ENCODE data around the gene PIP4K2A.

Gene PIP4K2A

GRCh38 chr10:22599636-22600228, 114.6 kb downstream of the PIP4K2A start:
- no peaks in the 10 kb centered on the region for H3K9me3 ChIP-seq (ENCODE audit: low read depth, low read length)
- no peak overlapping the region for H3K27ac ChIP-seq
- no peak for DNase-seq (ENCODE audit: low read depth, low spot score)
- no peak overlapping the region for H3K9ac ChIP-seq (ENCODE audit: insufficient read length)
- H3K4me3 ChIP-seq, result no peak overlapping the region
- no peak for TF ChIP-seq EZH2 (IDR thresholded peaks at IDR 0.05)
- peak; percentile 60; the same call in 1 of the 2 replicates for TF ChIP-seq POLR2AphosphoS5 (IDR thresholded peaks at IDR 0.05; ENCODE audit: borderline replicate concordance, low read depth, low read length)
- H3K36me3 ChIP-seq (ENCODE audit: insufficient read depth, low read length), result no peaks in the 10 kb centered on the region

DNA sequence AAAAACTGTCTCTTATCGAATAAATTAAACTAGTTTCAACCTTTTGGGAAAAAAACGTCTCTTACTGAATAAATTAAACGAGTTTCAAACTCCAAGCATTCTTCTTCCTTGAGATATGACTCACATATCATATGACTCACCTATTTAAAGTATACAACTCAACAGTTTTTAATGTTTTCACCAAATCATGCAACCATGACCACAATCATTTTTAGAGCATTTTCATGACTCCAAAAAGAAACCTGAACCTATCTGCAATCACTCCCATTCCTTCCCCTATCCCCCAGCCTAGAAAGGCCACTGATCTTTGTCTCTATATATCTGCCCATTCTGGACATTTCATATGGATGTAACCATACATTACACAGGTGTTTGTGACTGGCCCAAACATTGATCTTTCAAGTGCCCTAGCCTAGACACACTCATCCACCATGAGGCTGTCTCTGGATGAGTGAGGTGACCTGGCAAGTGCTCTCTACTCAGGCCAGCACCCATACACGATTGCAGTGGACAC, 115.3 kb downstream of the PIP4K2A start:
- H3K27ac ChIP-seq, result no peak overlapping the region
- no peak for DNase-seq (ENCODE audit: low read depth, low spot score)
- H3K4me3 ChIP-seq, result no peak overlapping the region

GRCh38 chr10:22598478-22598877, 115.9 kb downstream of the PIP4K2A start:
- H3K9ac ChIP-seq (ENCODE audit: insufficient read length), result no peak overlapping the region
- no peak for DNase-seq (ENCODE audit: low read depth, low spot score)
- H3K4me3 ChIP-seq, result no peak overlapping the region
- TF ChIP-seq EZH2 (IDR thresholded peaks at IDR 0.05), result no peak
- TF ChIP-seq FOXP2 (optimal IDR thresholded peaks at IDR 0.05; ENCODE audit: control extremely low read depth, extremely low read length, insufficient read depth), result no peak
- H3K27ac ChIP-seq, result no peak overlapping the region
- no peaks in the 10 kb centered on the region for H3K36me3 ChIP-seq (ENCODE audit: insufficient read depth, low read length)
- H3K9me3 ChIP-seq (ENCODE audit: low read depth, low read length), result no peaks in the 10 kb centered on the region

More for the DNA sequence above, 115.3 kb downstream of the PIP4K2A start:
- no peak for TF ChIP-seq POLR2AphosphoS5 (IDR thresholded peaks at IDR 0.05; ENCODE audit: borderline replicate concordance, low read depth, low read length)
- no peak for TF ChIP-seq EZH2 (IDR thresholded peaks at IDR 0.05)
- TF ChIP-seq FOXP2 (optimal IDR thresholded peaks at IDR 0.05; ENCODE audit: control extremely low read depth, extremely low read length, insufficient read depth), result no peak
- Histone ChIP-seq H3K9ac (ENCODE audit: insufficient read length) (no peak overlapping the region), H3K36me3 (ENCODE audit: insufficient read depth, low read length) (no peaks in the 10 kb centered on the region), H3K9me3 (ENCODE audit: low read depth, low read length) (no peaks in the 10 kb centered on the region)

DNA sequence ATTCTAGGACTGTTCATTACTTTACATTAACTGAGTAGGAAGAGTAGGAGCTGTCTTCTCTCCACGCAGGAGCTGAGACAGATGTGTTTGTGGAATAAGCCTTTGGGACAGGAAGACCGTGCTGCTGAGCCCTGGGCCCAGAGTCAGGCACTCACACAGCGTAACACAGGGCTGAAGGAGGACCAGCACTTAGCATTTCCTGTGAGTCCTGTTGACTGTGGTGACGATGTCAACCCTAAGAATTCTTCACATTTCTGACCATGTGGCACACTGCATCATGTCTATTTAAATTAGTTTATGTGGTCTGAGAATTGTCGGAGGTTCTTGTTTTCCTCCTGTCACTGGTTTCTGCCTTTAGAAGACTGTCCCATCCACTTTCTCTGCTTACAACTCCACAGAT, 117.2 kb downstream of the PIP4K2A start:
- TF ChIP-seq FOXP2 (optimal IDR thresholded peaks at IDR 0.05; ENCODE audit: control extremely low read depth, extremely low read length, insufficient read depth), result no peak
- TF ChIP-seq EZH2 (IDR thresholded peaks at IDR 0.05), result no peak
- no peaks in the 10 kb centered on the region for H3K36me3 ChIP-seq (ENCODE audit: insufficient read depth, low read length)
- H3K27ac ChIP-seq, result no peak overlapping the region
- H3K9ac ChIP-seq (ENCODE audit: insufficient read length), result no peak overlapping the region
- no peak overlapping the region for H3K4me3 ChIP-seq
- H3K9me3 ChIP-seq (ENCODE audit: low read depth, low read length), result no peaks in the 10 kb centered on the region
- no peak for DNase-seq (ENCODE audit: low read depth, low spot score)

DNA sequence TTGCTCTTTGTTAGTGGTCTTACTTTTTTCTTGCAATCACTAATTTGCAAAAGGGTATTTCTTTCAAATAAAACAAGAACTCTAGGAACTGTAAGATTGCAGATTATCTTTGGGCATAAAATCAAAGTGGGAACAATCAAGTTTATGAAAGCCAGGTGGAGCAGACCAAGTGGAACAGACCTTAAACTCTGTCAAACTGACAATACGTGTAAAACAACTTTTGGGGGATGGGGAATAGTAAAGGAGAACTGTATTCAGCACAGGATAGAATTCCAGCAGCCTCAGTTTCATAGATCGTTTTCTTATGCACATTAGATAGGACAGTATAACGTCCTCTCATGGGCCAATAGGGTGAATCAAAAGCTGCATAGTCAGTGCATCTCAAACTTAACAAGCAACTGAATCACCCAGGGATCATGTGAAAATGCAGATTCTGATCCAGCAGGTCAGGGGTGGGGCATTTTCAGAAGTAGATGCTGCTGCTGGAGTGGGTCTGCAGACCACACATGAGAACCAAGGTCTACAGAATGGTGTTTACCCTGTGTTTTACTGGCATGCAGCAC, 120.7 kb downstream of the PIP4K2A start:
- no peak overlapping the region for H3K4me3 ChIP-seq
- H3K9me3 ChIP-seq (ENCODE audit: low read depth, low read length), result no peaks in the 10 kb centered on the region
- DNase-seq (ENCODE audit: low read depth, low spot score), result no peak
- no peak overlapping the region for H3K9ac ChIP-seq (ENCODE audit: insufficient read length)
- no peaks in the 10 kb centered on the region for H3K36me3 ChIP-seq (ENCODE audit: insufficient read depth, low read length)
- no peak overlapping the region for H3K27ac ChIP-seq
- TF ChIP-seq EZH2 (IDR thresholded peaks at IDR 0.05), result no peak
- no peak for TF ChIP-seq POLR2AphosphoS5 (IDR thresholded peaks at IDR 0.05; ENCODE audit: borderline replicate concordance, low read depth, low read length)
- no peak for TF ChIP-seq FOXP2 (optimal IDR thresholded peaks at IDR 0.05; ENCODE audit: control extremely low read depth, extremely low read length, insufficient read depth)

DNA sequence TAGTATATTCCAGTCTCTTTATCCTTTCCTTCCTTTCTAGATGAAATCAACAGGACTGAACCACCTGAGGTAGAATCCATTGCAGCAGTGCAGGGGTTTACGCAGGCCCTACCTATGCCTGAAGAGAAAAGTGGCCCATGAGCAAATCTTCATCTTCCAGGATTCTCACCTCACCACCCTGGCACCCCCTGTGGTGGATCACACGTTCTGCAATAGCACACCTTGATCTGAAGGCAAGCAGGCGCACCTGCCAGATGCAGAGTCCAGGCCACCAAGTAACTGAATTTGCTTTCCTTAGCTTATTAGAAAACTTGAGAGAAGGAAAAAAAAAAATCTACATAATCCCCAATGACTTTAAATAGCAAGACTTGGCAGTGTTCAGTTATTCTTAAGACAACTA, 121.4 kb downstream of the PIP4K2A start:
- no peak overlapping the region for H3K27ac ChIP-seq
- TF ChIP-seq POLR2AphosphoS5 (IDR thresholded peaks at IDR 0.05; ENCODE audit: borderline replicate concordance, low read depth, low read length) (no peak), EZH2 (IDR thresholded peaks at IDR 0.05) (no peak), FOXP2 (optimal IDR thresholded peaks at IDR 0.05; ENCODE audit: control extremely low read depth, extremely low read length, insufficient read depth) (no peak)
- no peak for DNase-seq (ENCODE audit: low read depth, low spot score)
- H3K9ac ChIP-seq (ENCODE audit: insufficient read length), result no peak overlapping the region
- no peaks in the 10 kb centered on the region for H3K36me3 ChIP-seq (ENCODE audit: insufficient read depth, low read length)
- no peak overlapping the region for H3K4me3 ChIP-seq
- H3K9me3 ChIP-seq (ENCODE audit: low read depth, low read length), result no peaks in the 10 kb centered on the region

GRCh38 chr10:22589851-22590514, 124.4 kb downstream of the PIP4K2A start:
- TF ChIP-seq EZH2 (IDR thresholded peaks at IDR 0.05), result no peak
- no peak for TF ChIP-seq FOXP2 (optimal IDR thresholded peaks at IDR 0.05; ENCODE audit: control extremely low read depth, extremely low read length, insufficient read depth)
- TF ChIP-seq POLR2AphosphoS5 (IDR thresholded peaks at IDR 0.05; ENCODE audit: borderline replicate concordance, low read depth, low read length), result no peak
- Histone ChIP-seq H3K4me3 (no peak overlapping the region), H3K36me3 (ENCODE audit: insufficient read depth, low read length) (no peaks in the 10 kb centered on the region), H3K9me3 (ENCODE audit: low read depth, low read length) (no peaks in the 10 kb centered on the region), H3K9ac (ENCODE audit: insufficient read length) (no peak overlapping the region), H3K27ac (no peak overlapping the region)
- DNase-seq (ENCODE audit: low read depth, low spot score), result no peak

DNA sequence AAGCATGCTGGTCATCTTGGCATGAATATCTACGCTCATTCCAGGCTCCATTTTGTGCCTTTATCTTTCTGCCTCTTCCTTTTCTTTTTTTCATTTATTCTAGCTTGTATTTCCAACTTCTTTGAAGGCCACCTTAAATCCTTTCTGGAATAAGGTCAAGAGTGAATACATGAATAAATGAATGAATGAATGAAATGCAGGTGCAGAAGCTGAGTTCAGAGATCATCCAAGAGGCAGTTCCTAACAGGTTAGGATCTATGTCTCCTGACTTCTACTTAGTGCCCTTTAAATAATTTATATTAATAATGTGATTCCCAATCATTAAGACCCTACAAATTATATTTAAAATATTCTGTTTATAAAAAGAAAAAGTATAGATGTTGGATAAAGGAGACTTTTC, 125.9 kb downstream of the PIP4K2A start:
- H3K9me3 ChIP-seq (ENCODE audit: low read depth, low read length), result no peaks in the 10 kb centered on the region
- no peak overlapping the region for H3K27ac ChIP-seq
- TF ChIP-seq EZH2 (IDR thresholded peaks at IDR 0.05), result no peak
- no peak for TF ChIP-seq POLR2AphosphoS5 (IDR thresholded peaks at IDR 0.05; ENCODE audit: borderline replicate concordance, low read depth, low read length)
- TF ChIP-seq FOXP2 (optimal IDR thresholded peaks at IDR 0.05; ENCODE audit: control extremely low read depth, extremely low read length, insufficient read depth), result no peak
- no peak overlapping the region for H3K4me3 ChIP-seq
- no peaks in the 10 kb centered on the region for H3K36me3 ChIP-seq (ENCODE audit: insufficient read depth, low read length)
- H3K9ac ChIP-seq (ENCODE audit: insufficient read length), result no peak overlapping the region
- no peak for DNase-seq (ENCODE audit: low read depth, low spot score)

Data from SK-N-MC (cell line).